OCI-LY1 (cell line): Measurements from ENCODE around the gene SYNGAP1.

ENCODE experiments used
- H2AFZ ChIP-seq: fragments of 200-600 bp; sonication (generic), shearing (Covaris generic); 2 replicates; pipeline ENCODE4 v1.6.0; 2014; ENCODE audit warnings: antibody characterized with exemption, mild to moderate bottlenecking, low read length
- H3F3A ChIP-seq: fragments of 200-600 bp; sonication (generic), shearing (Covaris generic); 2 replicates; pipeline ENCODE4 v1.6.0; 2014; ENCODE audit warnings: mild to moderate bottlenecking, antibody characterized with exemption, low read length, moderate library complexity; ENCODE audit not compliant: insufficient read depth
- H3K27ac ChIP-seq: fragments of 200-600 bp; sonication (generic); 2 replicates; pipeline ENCODE4 v1.5.1; 2014; ENCODE audit warnings: low read length, mixed run types, mild to moderate bottlenecking, low read depth; ENCODE audit not compliant: poor library complexity, severe bottlenecking
- H3K27me3 ChIP-seq: fragments of 200-600 bp; sonication (generic); 2 replicates; pipeline ENCODE4 v1.6.0; 2014; ENCODE audit warnings: antibody characterized with exemption, mild to moderate bottlenecking, low read length, moderate library complexity; ENCODE audit not compliant: insufficient read depth
- H3K36me3 ChIP-seq: fragments of 200-600 bp; sonication (generic); 2 replicates; pipeline ENCODE4 v1.6.1; 2014; ENCODE audit warnings: mild to moderate bottlenecking, antibody characterized with exemption, low read length, moderate library complexity, mixed read lengths; ENCODE audit not compliant: insufficient read depth
- H3K4me1 ChIP-seq: fragments of 200-600 bp; sonication (generic); 2 replicates; pipeline ENCODE4 v1.5.1; 2014; ENCODE audit warnings: mild to moderate bottlenecking, low read length, moderate library complexity; ENCODE audit not compliant: insufficient read depth, severe bottlenecking
- H3K4me2 ChIP-seq: fragments of 200-600 bp; sonication (generic), shearing (Covaris generic); 2 replicates; pipeline ENCODE4 v1.6.1; 2014; ENCODE audit warnings: low read length
- H3K4me3 ChIP-seq: fragments of 200-600 bp; sonication (generic); 2 replicates; pipeline ENCODE4 v1.5.1; 2014; ENCODE audit warnings: low read length, low read depth, mild to moderate bottlenecking, mixed read lengths; ENCODE audit not compliant: poor library complexity, severe bottlenecking
- H3K79me2 ChIP-seq: fragments of 200-600 bp; shearing (Covaris generic); 2 replicates; pipeline ENCODE4 v1.6.1; 2016; ENCODE audit warnings: mixed run types, low read length, mixed read lengths; ENCODE audit not compliant: insufficient read depth
- H3K9ac ChIP-seq: fragments of 200-600 bp; sonication (generic), shearing (Covaris generic); 2 replicates; pipeline ENCODE4 v1.6.1; 2014; ENCODE audit warnings: mild to moderate bottlenecking, low read length, mixed read lengths
- H3K9me2 ChIP-seq: fragments of 200-600 bp; sonication (generic), shearing (Covaris generic); 2 replicates; pipeline ENCODE4 v1.6.1; 2014; ENCODE audit warnings: low read depth, mild to moderate bottlenecking, low read length, mixed read lengths
- H3K9me3 ChIP-seq: fragments of 200-600 bp; shearing (Covaris generic); 2 replicates; pipeline ENCODE4 v1.6.1; 2014; ENCODE audit warnings: low read length, mixed read lengths
- H4K20me1 ChIP-seq: fragments of 200-600 bp; sonication (generic), shearing (Covaris generic); 2 replicates; pipeline ENCODE4 v1.6.0; 2016; ENCODE audit warnings: mild to moderate bottlenecking, low read length; ENCODE audit not compliant: insufficient read depth
- EZH2 ChIP-seq: fragments of 200-600 bp; sonication (generic), shearing (Covaris generic); IDR thresholded peaks from 2 replicates; pipeline ENCODE4 v1.8.0; 2017; ENCODE audit warnings: borderline replicate concordance, mixed run types, mild to moderate bottlenecking, antibody characterized with exemption, low read length, moderate library complexity, mixed read lengths
- TF ChIP-seq, protein P1 (sequence below): fragments of 200-600 bp; sonication (generic), shearing (Covaris generic); IDR thresholded peaks from 2 replicates; pipeline ENCODE4 v1.5.1; 2017; ENCODE audit warnings: mild to moderate bottlenecking, antibody characterized with exemption, low read length, moderate library complexity, mixed read lengths

The SYNGAP1 gene

DNA sequence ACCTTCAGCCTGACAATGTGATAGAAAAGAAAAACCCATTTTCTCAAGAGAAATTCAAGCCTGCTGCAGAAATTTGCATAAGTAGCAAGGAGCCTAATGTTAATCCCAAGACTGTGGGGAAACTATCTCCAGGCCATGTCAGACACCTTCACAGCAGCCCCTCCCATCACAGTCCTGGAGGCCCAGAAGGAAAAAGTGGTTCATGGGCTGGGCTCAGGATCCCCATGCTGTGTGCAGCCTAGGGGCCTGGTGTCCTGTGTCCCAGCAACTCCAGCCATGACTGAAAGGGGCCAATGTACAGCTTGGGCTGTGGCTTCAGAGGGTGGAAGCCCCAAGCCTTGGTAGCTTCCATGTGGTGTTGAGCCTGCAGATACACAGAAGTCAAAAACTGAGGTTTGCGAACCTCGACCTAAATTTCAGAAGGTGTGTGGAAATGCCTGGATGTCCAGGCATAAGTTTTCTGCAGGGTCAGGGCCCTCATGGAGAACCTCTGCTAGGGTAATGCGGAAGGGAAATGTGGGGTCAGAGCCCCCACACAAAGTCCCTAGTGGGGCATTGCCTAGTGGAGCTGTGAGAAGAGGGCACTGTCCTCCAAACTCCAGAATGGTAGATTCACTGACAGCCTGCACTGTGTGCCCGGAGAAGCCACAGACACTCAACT is 46.3 kb downstream of the SYNGAP1 start:
- Histone ChIP-seq H3K79me2 (no peaks in the 10 kb centered on the region), H3K4me2 (no peak overlapping the region), H4K20me1 (no peaks in the 10 kb centered on the region), H3K4me3 (no peak overlapping the region), H3K4me1 (no peaks in the 10 kb centered on the region), H3K9me2 (no peaks in the 10 kb centered on the region), H3K36me3 (no peaks in the 10 kb centered on the region; the same call in 1 of the 2 replicates), H3K9me3 (no peaks in the 10 kb centered on the region), H3K27ac (no peak overlapping the region), H3K9ac (no peak overlapping the region), H3K27me3 (no peaks in the 10 kb centered on the region; the same call in 1 of the 2 replicates), H3F3A (no peaks in the 10 kb centered on the region), H2AFZ (no peak overlapping the region)
- no peak for TF ChIP-seq EZH2
- TF ChIP-seq, protein P1, sequence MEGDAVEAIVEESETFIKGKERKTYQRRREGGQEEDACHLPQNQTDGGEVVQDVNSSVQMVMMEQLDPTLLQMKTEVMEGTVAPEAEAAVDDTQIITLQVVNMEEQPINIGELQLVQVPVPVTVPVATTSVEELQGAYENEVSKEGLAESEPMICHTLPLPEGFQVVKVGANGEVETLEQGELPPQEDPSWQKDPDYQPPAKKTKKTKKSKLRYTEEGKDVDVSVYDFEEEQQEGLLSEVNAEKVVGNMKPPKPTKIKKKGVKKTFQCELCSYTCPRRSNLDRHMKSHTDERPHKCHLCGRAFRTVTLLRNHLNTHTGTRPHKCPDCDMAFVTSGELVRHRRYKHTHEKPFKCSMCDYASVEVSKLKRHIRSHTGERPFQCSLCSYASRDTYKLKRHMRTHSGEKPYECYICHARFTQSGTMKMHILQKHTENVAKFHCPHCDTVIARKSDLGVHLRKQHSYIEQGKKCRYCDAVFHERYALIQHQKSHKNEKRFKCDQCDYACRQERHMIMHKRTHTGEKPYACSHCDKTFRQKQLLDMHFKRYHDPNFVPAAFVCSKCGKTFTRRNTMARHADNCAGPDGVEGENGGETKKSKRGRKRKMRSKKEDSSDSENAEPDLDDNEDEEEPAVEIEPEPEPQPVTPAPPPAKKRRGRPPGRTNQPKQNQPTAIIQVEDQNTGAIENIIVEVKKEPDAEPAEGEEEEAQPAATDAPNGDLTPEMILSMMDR = no peak

DNA sequence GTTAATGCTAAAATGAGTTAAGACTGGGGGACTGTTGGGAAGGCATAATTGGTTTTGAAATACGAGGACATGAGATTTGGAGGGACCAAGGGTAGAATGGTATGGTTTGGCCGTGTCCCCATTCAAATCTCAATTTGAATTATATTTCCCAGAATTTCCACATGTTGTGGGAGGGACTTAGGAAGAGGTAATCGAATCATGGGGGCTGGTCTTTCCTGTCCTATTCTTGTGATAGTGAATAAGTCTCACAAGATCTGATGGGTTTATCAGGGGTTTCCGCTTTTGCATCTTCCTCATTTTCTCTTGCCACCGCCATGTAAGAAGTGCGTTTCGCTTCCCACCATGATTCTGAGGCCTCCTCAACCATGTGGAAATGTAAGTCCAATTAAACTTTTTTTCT is 47.2 kb downstream of the SYNGAP1 start:
- Histone ChIP-seq H3K4me1 (no peaks in the 10 kb centered on the region), H3K9me3 (no peaks in the 10 kb centered on the region), H3K9me2 (no peaks in the 10 kb centered on the region), H3K79me2 (no peaks in the 10 kb centered on the region), H3F3A (no peaks in the 10 kb centered on the region), H3K4me3 (no peak overlapping the region), H3K36me3 (no peaks in the 10 kb centered on the region; the same call in 1 of the 2 replicates), H3K27me3 (no peaks in the 10 kb centered on the region; the same call in 1 of the 2 replicates), H3K4me2 (no peak overlapping the region), H3K27ac (no peak overlapping the region), H3K9ac (no peak overlapping the region), H2AFZ (no peak overlapping the region), H4K20me1 (no peaks in the 10 kb centered on the region)
- no peak for TF ChIP-seq EZH2
- TF ChIP-seq, protein P1 = no peak

DNA sequence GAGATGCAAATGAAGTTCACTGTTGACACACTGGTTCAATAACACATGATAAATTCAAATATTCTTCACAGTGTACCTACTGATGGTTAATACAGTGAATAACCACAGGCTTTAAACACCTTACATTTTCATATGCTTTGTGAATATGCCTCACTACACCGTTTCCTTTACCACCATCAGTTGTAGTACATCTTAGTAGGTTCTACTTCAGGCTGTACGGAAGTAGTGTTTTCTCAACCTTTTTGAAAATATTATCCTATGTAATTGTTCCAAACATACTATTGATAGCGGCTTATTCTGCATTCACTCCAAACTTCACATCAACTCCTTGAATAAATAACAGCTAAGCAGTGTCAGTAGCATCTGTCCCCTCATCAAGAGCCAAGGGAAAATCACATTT is 49.8 kb downstream of the SYNGAP1 start:
- Histone ChIP-seq H3K9me3 (no peaks in the 10 kb centered on the region), H3K27ac (no peak overlapping the region), H3F3A (no peaks in the 10 kb centered on the region), H3K36me3 (no peaks in the 10 kb centered on the region; the same call in 1 of the 2 replicates), H3K4me1 (no peaks in the 10 kb centered on the region), H3K9me2 (no peaks in the 10 kb centered on the region), H3K4me2 (no peak overlapping the region), H2AFZ (no peak overlapping the region), H4K20me1 (no peaks in the 10 kb centered on the region), H3K4me3 (no peak overlapping the region), H3K79me2 (no peaks in the 10 kb centered on the region), H3K9ac (no peak overlapping the region), H3K27me3 (no peaks in the 10 kb centered on the region)
- TF ChIP-seq, protein P1 = no peak
- TF ChIP-seq EZH2 = no peak
